ENCODE measurements around the gene SIRT1. TPM values are rescaled to one million over a fixed set of nuclear protein-coding genes. Genes with fewer than 3 reads are reported as not detected.

Gene SIRT1
- total and polyA plus RNA-seq, 7 donors: 7.8 to 24.3 (median 16.1) TPM

- Histone ChIP-seq H3K27ac (no peak overlapping the region), H3K27me3 (ENCODE audit: insufficient read depth in 3 of 3, low read length in 2 of 3) (no peaks in the 10 kb centered on the region), H3K36me3 (ENCODE audit: insufficient read depth in 1 of 2, low read depth in 1 of 2) (peaks cover 13 to 97% of the 10 kb centered on the region in 2 donors), H3K4me1 (no peaks in the 10 kb centered on the region), H3K9me3 (no peaks in the 10 kb centered on the region), H3K4me3 (no peak overlapping the region)
- no peak for DNase-seq
- intact Hi-C loops (cut with DNase I): no loop called here
- TF ChIP-seq CTCF (IDR thresholded peaks at IDR 0.05): no peak
- ATAC-seq: no peak
- WGBS, 3 donors: 60 to 81% (median 81%) methylated on average over 2 of the region's 2 CpGs
Observed at GRCh38 chr10:67912331-67912946, 28.0 kb downstream of the SIRT1 start.

GRCh38 chr10:67914777-67915340, 30.4 kb downstream of the SIRT1 start:
- no peaks in the 10 kb centered on the region for H3K4me1 ChIP-seq
- no peak overlapping the region for H3K27ac ChIP-seq
- TF ChIP-seq CTCF (IDR thresholded peaks at IDR 0.05): no peak
- H3K27me3 ChIP-seq (ENCODE audit: insufficient read depth in 3 of 3, low read length in 2 of 3): no peaks in the 10 kb centered on the region
- intact Hi-C loops (cut with DNase I): no loop called here
- peaks cover 7 to 94% of the 10 kb centered on the region in 2 donors for H3K36me3 ChIP-seq (ENCODE audit: insufficient read depth in 1 of 2, low read depth in 1 of 2)
- H3K9me3 ChIP-seq: no peaks in the 10 kb centered on the region
- WGBS, 3 donors: 93 to 96% (median 94%) methylated on average over 8 of the region's 8 CpGs
- no peak overlapping the region for H3K4me3 ChIP-seq
- DNase-seq (no peak), ATAC-seq (peak in 1 of 4 donors; percentile 13)

- 75 to 88% (median 85%) methylated on average over 2 of the region's 2 CpGs for WGBS, 3 donors
- Histone ChIP-seq H3K27me3 (ENCODE audit: insufficient read depth in 3 of 3, low read length in 2 of 3) (no peaks in the 10 kb centered on the region), H3K9me3 (no peaks in the 10 kb centered on the region), H3K4me3 (no peak overlapping the region), H3K27ac (no peak overlapping the region), H3K4me1 (no peaks in the 10 kb centered on the region), H3K36me3 (ENCODE audit: insufficient read depth in 1 of 2, low read depth in 1 of 2) (peaks cover 8 to 90% of the 10 kb centered on the region in 2 donors)
- intact Hi-C loops (cut with DNase I): no loop called here
- DNase-seq: no peak
- TF ChIP-seq CTCF (IDR thresholded peaks at IDR 0.05): no peak
- no peak for ATAC-seq
Observed at GRCh38 chr10:67917169-67917568, 32.7 kb downstream of the SIRT1 start.

- Histone ChIP-seq H3K27me3 (ENCODE audit: insufficient read depth in 3 of 3, low read length in 2 of 3) (no peaks in the 10 kb centered on the region), H3K4me1 (no peaks in the 10 kb centered on the region), H3K9me3 (no peaks in the 10 kb centered on the region), H3K36me3 (ENCODE audit: insufficient read depth in 1 of 2, low read depth in 1 of 2) (peaks cover 4 to 90% of the 10 kb centered on the region in 2 donors), H3K27ac (no peak overlapping the region), H3K4me3 (no peak overlapping the region)
- intact Hi-C loops (cut with DNase I): no loop called here
- ATAC-seq (no peak), DNase-seq (no peak)
- 65 to 79% (median 66%) methylated on average over 1 of the region's 1 CpG for WGBS, 3 donors
- no peak for TF ChIP-seq CTCF (IDR thresholded peaks at IDR 0.05)
Observed at GRCh38 chr10:67917679-67918078, 33.2 kb downstream of the SIRT1 start.

- DNase-seq: no peak
- WGBS, 3 donors: 90 to 93% (median 92%) methylated on average over 1 of the region's 1 CpG
- intact Hi-C loops (cut with DNase I): no loop called here
- Histone ChIP-seq H3K9me3 (no peaks in the 10 kb centered on the region), H3K27me3 (ENCODE audit: insufficient read depth in 3 of 3, low read length in 2 of 3) (no peaks in the 10 kb centered on the region), H3K36me3 (ENCODE audit: insufficient read depth in 1 of 2, low read depth in 1 of 2) (peaks cover 4 to 90% of the 10 kb centered on the region in 2 donors), H3K4me3 (no peak overlapping the region), H3K27ac (no peak overlapping the region), H3K4me1 (no peaks in the 10 kb centered on the region)
- no peak for ATAC-seq
- TF ChIP-seq CTCF (IDR thresholded peaks at IDR 0.05): no peak
Observed at GRCh38 chr10:67921065-67921464, 36.6 kb downstream of the SIRT1 start.

Data from psoas muscle (tissue), 8 donors.